ENCODE results near the gene THSD7A. TPM values are rescaled to one million over a fixed set of nuclear protein-coding genes. Genes with fewer than 3 reads are reported as not detected.

The THSD7A gene
- polyA plus RNA-seq, 1 donor from 2014 or later, result 18.5 TPM

- H3K79me2 ChIP-seq (replicated peaks; ENCODE audit: insufficient read depth, low read length), result no peaks in the 10 kb centered on the region
- H3K4me3 ChIP-seq (ENCODE audit: low read length), result no peak overlapping the region
- H3K36me3 ChIP-seq (ENCODE audit: insufficient read depth, low read length), result no peaks in the 10 kb centered on the region
- no peak overlapping the region for H2AFZ ChIP-seq (ENCODE audit: low read depth, low read length)
- H3K27me3 ChIP-seq (ENCODE audit: insufficient read depth, low read depth, low read length), result no peaks in the 10 kb centered on the region
- no peak overlapping the region for H3K9ac ChIP-seq (ENCODE audit: low read length)
- H3K9me2 ChIP-seq (ENCODE audit: insufficient read depth, low read length), result no peaks in the 10 kb centered on the region
- H3K27ac ChIP-seq (ENCODE audit: low read length), result no peak overlapping the region
- no peak overlapping the region for H3K4me2 ChIP-seq (ENCODE audit: low read length)
- H4K20me1 ChIP-seq (ENCODE audit: insufficient read depth), result no peaks in the 10 kb centered on the region
- no peaks in the 10 kb centered on the region for H3K9me3 ChIP-seq (ENCODE audit: low read length)
- H3F3A ChIP-seq (ENCODE audit: insufficient read depth, low read length, poor library complexity, severe bottlenecking), result no peaks in the 10 kb centered on the region
- TF ChIP-seq SMC3 (conservative IDR thresholded peaks at IDR 0.05; ENCODE audit: poor library complexity) (no peak), MXI1 (conservative IDR thresholded peaks at IDR 0.05; ENCODE audit: poor library complexity, severe bottlenecking) (no peak), EZH2 (IDR thresholded peaks at IDR 0.05; ENCODE audit: borderline replicate concordance, insufficient read depth, low read length, poor library complexity, severe bottlenecking) (no peak), TAF1 (IDR thresholded peaks at IDR 0.05; ENCODE audit: low read depth) (no peak), RAD21 (conservative IDR thresholded peaks at IDR 0.05) (no peak), POLR2AphosphoS5 (IDR thresholded peaks at IDR 0.05) (no peak), CTCF (IDR thresholded peaks at IDR 0.05; ENCODE audit: poor library complexity, severe bottlenecking) (no peak), EP300 (conservative IDR thresholded peaks at IDR 0.05; ENCODE audit: poor library complexity, severe bottlenecking) (no peak)
- TF ChIP-seq, protein P1, sequence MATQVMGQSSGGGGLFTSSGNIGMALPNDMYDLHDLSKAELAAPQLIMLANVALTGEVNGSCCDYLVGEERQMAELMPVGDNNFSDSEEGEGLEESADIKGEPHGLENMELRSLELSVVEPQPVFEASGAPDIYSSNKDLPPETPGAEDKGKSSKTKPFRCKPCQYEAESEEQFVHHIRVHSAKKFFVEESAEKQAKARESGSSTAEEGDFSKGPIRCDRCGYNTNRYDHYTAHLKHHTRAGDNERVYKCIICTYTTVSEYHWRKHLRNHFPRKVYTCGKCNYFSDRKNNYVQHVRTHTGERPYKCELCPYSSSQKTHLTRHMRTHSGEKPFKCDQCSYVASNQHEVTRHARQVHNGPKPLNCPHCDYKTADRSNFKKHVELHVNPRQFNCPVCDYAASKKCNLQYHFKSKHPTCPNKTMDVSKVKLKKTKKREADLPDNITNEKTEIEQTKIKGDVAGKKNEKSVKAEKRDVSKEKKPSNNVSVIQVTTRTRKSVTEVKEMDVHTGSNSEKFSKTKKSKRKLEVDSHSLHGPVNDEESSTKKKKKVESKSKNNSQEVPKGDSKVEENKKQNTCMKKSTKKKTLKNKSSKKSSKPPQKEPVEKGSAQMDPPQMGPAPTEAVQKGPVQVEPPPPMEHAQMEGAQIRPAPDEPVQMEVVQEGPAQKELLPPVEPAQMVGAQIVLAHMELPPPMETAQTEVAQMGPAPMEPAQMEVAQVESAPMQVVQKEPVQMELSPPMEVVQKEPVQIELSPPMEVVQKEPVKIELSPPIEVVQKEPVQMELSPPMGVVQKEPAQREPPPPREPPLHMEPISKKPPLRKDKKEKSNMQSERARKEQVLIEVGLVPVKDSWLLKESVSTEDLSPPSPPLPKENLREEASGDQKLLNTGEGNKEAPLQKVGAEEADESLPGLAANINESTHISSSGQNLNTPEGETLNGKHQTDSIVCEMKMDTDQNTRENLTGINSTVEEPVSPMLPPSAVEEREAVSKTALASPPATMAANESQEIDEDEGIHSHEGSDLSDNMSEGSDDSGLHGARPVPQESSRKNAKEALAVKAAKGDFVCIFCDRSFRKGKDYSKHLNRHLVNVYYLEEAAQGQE (IDR thresholded peaks at IDR 0.05; ENCODE audit: borderline replicate concordance), result no peak
Measured at GRCh38 chr7:11784769-11785536, 47.0 kb downstream of the THSD7A start.

- Histone ChIP-seq H3K36me3 (ENCODE audit: insufficient read depth, low read length) (no peaks in the 10 kb centered on the region), H3K79me2 (replicated peaks; ENCODE audit: insufficient read depth, low read length) (no peaks in the 10 kb centered on the region), H3K27me3 (ENCODE audit: insufficient read depth, low read depth, low read length) (no peaks in the 10 kb centered on the region), H3K9ac (ENCODE audit: low read length) (no peak overlapping the region), H3K9me3 (ENCODE audit: low read length) (no peaks in the 10 kb centered on the region), H3K4me2 (ENCODE audit: low read length) (no peak overlapping the region), H3K9me2 (ENCODE audit: insufficient read depth, low read length) (no peaks in the 10 kb centered on the region), H2AFZ (ENCODE audit: low read depth, low read length) (no peak overlapping the region), H3K4me3 (ENCODE audit: low read length) (no peak overlapping the region), H3F3A (ENCODE audit: insufficient read depth, low read length, poor library complexity, severe bottlenecking) (no peaks in the 10 kb centered on the region), H3K27ac (ENCODE audit: low read length) (no peak overlapping the region), H4K20me1 (ENCODE audit: insufficient read depth) (no peaks in the 10 kb centered on the region)
- no peak for TF ChIP-seq EZH2 (IDR thresholded peaks at IDR 0.05; ENCODE audit: borderline replicate concordance, insufficient read depth, low read length, poor library complexity, severe bottlenecking)
- TF ChIP-seq SMC3 (conservative IDR thresholded peaks at IDR 0.05; ENCODE audit: poor library complexity), result no peak
- TF ChIP-seq TAF1 (IDR thresholded peaks at IDR 0.05; ENCODE audit: low read depth), result no peak
- TF ChIP-seq RAD21 (conservative IDR thresholded peaks at IDR 0.05), result no peak
- TF ChIP-seq EP300 (conservative IDR thresholded peaks at IDR 0.05; ENCODE audit: poor library complexity, severe bottlenecking), result no peak
- no peak for TF ChIP-seq CTCF (IDR thresholded peaks at IDR 0.05; ENCODE audit: poor library complexity, severe bottlenecking)
- TF ChIP-seq, protein P1 (IDR thresholded peaks at IDR 0.05; ENCODE audit: borderline replicate concordance), result no peak
- TF ChIP-seq POLR2AphosphoS5 (IDR thresholded peaks at IDR 0.05), result no peak
Measured at GRCh38 chr7:11779864-11780674, 51.9 kb downstream of the THSD7A start.
